Left lung (tissue), 10 donors: ENCODE measurements around the gene TTC31. TPM values are rescaled to one million over a fixed set of nuclear protein-coding genes. Genes with fewer than 3 reads are reported as not detected.

Source experiments
- ATAC-seq: fragments of 200-7000 bp; cut with Tn5 transposase; one replicate; pipeline ENCODE4 v1.9.1; 2020; ENCODE audit warnings: moderate library complexity
- DNase-seq, 4 donors: peaks; one replicate each; pipeline ENCODE4 v3.0.0-alpha.2; 2013 to 2020
- H3K27ac ChIP-seq, 2 donors: fragments of 200-600 bp; sonication (generic) in 1 of 2; one replicate each; pipeline versions ENCODE4 v1.5.0 to v1.8.0; 2020 to 2021
- H3K27me3 ChIP-seq, 2 donors: fragments of 200-600 bp; sonication (generic) in 1 of 2; one replicate each; pipeline versions ENCODE4 v1.5.0 to v1.8.0; 2020 to 2021
- H3K36me3 ChIP-seq, 2 donors: fragments of 200-600 bp; sonication (generic) in 1 of 2; one replicate each; pipeline versions ENCODE4 v1.5.0 to v1.8.0; 2020 to 2021
- H3K4me1 ChIP-seq, 2 donors: fragments of 200-600 bp; one replicate each; pipeline ENCODE4 v1.8.0; 2021
- H3K4me3 ChIP-seq, 2 donors: fragments of 200-600 bp; sonication (generic) in 1 of 2; one replicate each; pipeline versions ENCODE4 v1.5.0 to v1.8.0; 2020 to 2021; ENCODE audit warnings: mild to moderate bottlenecking in 1 of 2
- H3K9me3 ChIP-seq, 2 donors: fragments of 200-600 bp; sonication (generic) in 1 of 2; one replicate each; pipeline versions ENCODE4 v1.5.0 to v1.8.0; 2020 to 2021
- intact Hi-C, 2 donors: fragments of 100-400 bp; cut with DNase I; formaldehyde crosslinking; loops; one replicate each; pipeline versions ENCODE4 v1.11.2 to v1.14.2; 2022
- polyA plus RNA-seq, 6 donors: library from polyadenylated mRNA; unstranded; fragments of 120-200 nt; gene quantifications; one replicate each; pipeline ENCODE4 v1.2.1, GENCODE V29; 2013; ENCODE audit not compliant: insufficient read length in 6 of 6
- total RNA-seq, 2 donors: library from RNA; stranded (reverse); fragmentation: NEBNext Ultra II Directional; extraction: Animal tissue kit (Norgen Biotek cat#: 25700); gene quantifications; one replicate each; pipeline ENCODE4 v1.2.1, GENCODE V29; 2021
- TF ChIP-seq, protein P1 (sequence below), 2 donors: fragments of 200-600 bp; sonication (generic) in 1 of 2; IDR thresholded peaks; one replicate each; pipeline versions ENCODE4 v1.5.0 to v1.8.0; 2021; ENCODE audit warnings: antibody characterized with exemption in 2 of 2
- donor health status: DM: no; HTN: yes; CAD: no.
- donor health status: DM: no; HTN: no; CAD: no.

Gene TTC31
- total and polyA plus RNA-seq, 8 donors = 22.1 to 38.4 (median 33.5) TPM

DNA sequence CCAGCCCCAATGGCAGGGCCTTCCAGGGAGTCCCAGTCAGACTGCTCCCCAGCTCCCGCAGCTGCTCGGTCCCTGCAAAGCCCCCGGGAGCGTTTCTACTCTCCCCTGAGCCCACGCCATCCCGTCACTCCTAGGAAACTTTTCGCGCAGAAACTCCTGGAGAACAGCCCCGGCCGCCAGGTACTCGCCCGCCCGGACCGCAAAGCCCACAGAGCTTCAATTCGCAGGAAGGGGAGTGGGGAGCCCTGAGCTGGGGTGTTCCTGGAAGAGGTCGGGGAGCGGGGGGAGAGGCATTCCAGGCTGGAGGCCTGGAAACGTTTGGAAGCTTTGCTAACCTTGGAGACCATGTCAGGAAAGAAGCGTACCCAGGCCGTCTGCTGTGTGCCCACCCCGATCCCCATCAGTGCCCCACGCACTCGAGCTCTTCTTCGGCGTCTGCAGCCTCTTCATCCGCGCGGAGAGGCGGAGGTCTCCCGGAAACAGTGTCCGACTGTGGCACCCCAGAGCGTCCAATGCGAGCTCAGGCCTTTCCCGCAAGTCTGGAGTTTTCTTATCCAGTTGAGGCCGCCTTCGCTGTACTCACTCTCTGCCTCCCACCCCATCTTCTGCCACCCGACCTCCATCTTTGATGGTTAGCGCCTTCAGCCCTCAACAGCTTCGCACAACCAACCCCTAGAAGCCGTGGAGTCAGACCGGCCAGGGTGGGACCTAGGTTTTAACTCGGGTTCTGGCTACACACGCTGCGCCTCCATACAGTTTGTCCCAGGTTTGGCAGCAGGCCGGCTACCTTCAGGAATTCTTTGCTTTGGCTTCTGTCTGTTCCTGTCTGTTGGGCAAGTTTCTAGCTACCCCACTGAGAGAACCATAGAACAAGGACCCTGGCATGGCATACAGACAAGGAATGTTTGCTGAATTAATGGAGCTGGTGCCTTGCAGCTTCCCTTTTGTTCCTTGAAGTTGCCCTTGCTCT lies 20.9 kb downstream of the TTC31 start:
- H3K27me3 ChIP-seq = peaks cover 18 to 57% of the 10 kb centered on the region in 2 donors
- no peaks in the 10 kb centered on the region for H3K9me3 ChIP-seq
- intact Hi-C loops = no loop called here
- H3K27ac ChIP-seq = peak overlapping the region; percentile 87 to 88
- peak overlapping the region; percentile 54 to 79 for H3K4me3 ChIP-seq
- peaks cover 0 to 18% of the 10 kb centered on the region in 2 donors for H3K36me3 ChIP-seq
- peaks cover 31 to 73% of the 10 kb centered on the region in 2 donors for H3K4me1 ChIP-seq
- TF ChIP-seq, protein P1, sequence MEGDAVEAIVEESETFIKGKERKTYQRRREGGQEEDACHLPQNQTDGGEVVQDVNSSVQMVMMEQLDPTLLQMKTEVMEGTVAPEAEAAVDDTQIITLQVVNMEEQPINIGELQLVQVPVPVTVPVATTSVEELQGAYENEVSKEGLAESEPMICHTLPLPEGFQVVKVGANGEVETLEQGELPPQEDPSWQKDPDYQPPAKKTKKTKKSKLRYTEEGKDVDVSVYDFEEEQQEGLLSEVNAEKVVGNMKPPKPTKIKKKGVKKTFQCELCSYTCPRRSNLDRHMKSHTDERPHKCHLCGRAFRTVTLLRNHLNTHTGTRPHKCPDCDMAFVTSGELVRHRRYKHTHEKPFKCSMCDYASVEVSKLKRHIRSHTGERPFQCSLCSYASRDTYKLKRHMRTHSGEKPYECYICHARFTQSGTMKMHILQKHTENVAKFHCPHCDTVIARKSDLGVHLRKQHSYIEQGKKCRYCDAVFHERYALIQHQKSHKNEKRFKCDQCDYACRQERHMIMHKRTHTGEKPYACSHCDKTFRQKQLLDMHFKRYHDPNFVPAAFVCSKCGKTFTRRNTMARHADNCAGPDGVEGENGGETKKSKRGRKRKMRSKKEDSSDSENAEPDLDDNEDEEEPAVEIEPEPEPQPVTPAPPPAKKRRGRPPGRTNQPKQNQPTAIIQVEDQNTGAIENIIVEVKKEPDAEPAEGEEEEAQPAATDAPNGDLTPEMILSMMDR (IDR thresholded peaks at IDR 0.05) = no peak
- DNase-seq = no peak
- ATAC-seq = no peak

DNA sequence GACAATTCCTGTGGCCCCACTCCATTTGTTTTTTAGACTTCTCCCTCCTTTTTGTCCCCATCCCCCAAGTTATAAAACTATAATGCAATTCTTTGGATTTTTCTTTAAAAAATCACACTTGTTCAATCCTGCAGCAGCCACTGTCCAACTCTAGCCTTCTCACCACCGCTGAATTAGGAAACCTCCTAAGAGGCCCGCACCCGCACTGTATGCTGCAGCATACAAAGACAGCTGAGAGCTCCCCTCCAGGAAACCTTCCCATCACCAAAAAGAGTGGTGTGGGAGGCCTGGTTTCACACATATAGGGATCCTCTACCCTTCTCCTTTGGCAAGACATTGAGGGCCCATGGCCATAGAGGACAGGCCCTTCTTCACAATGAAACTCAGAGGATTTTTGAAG lies 21.7 kb downstream of the TTC31 start:
- TF ChIP-seq, protein P1 (IDR thresholded peaks at IDR 0.05) = no peak
- Histone ChIP-seq H3K36me3 (peaks cover 0 to 18% of the 10 kb centered on the region in 2 donors), H3K9me3 (no peaks in the 10 kb centered on the region), H3K27ac (no peak overlapping the region), H3K4me3 (peak overlapping the region in 1 of 2 donors; percentile 79), H3K4me1 (peaks cover 25 to 65% of the 10 kb centered on the region in 2 donors), H3K27me3 (peaks cover 15 to 57% of the 10 kb centered on the region in 2 donors)
- DNase-seq (no peak), ATAC-seq (no peak)
- intact Hi-C loops = no loop called here

DNA sequence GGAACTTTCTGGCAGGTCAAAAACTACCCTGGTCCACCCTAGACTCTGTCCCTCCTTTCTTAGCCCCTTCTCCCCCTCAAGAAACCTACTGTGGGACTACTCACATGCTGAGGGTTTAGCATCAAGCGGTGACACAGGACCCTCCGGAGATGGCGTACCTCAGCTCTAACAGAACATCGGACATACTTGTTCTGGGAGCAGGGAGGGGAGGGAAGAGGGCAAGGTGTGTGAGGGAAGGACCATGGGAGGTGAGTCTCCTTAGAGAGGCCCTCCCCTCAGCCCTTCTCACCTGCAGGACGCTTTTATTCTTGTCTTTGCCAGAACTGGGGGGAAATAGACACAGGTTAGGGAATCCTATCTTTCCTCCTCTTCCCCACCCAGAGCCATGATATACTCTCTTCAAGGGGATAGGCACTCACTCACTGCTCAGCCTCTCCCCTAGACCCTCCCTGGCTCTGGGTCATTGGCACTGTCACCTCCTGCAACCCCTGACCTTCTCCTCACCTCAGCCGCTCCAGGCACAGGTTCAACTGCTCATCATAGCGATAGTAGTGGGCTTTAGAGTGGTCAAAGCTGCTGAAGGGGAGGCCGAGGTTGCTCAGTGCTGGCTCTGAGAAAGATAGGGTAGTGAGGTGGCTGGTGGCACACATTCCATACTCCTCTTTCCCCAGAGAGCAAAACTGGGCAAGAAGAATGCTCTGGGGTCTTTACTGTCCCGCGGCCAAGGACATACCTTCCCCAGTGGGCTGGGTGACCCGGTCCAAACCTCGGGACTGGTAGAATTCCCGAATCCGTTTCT lies 22.8 kb downstream of the TTC31 start:
- TF ChIP-seq, protein P1 (IDR thresholded peaks at IDR 0.05) = no peak
- ATAC-seq (no peak), DNase-seq (no peak)
- Histone ChIP-seq H3K36me3 (peaks cover 0 to 18% of the 10 kb centered on the region in 2 donors), H3K27ac (peak overlapping the region in 1 of 2 donors; percentile 98), H3K27me3 (peaks cover 19 to 57% of the 10 kb centered on the region in 2 donors), H3K4me1 (peaks cover 24 to 62% of the 10 kb centered on the region in 2 donors), H3K9me3 (no peaks in the 10 kb centered on the region), H3K4me3 (peak overlapping the region in 1 of 2 donors; percentile 79)
- intact Hi-C loops = no loop called here

DNA sequence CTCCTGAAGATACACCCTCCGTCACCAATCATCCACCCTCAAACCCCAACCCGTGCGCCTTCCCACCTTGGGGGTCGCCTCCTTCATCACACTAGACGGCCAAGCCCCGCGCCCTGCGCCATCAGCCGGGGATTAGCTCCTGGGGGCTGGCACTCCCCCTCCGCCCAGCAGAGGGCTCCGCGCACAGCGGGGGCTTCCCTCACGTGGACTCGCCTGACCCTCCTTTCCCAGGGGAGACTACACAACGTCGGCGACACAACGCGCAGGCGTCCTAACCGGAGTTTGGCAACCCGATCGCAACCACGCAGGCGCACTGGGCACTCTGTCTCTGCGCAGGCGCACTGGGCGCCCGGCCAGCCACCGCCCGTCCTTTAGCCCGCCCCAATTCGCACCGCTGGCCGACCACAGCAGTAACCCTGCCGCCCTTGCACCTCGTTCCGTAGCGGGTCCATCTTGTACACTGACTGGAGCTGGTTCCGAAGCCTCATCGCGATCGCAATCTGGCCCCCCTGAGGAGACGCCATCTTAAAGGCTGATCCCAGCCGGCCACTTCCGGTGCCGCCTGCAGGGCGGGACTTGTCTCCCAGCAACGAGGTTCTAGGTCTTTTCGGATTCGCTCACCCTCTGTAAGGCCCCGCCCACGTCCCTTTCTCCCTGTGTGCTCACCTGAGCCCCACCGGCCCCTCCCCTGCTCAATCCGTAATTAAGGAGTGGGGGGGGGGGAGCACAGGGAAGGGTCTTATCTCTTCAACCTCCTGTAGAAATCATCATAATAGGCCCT lies 24.5 kb downstream of the TTC31 start, which contains the start of gene PCGF1:
Gene PCGF1, minus strand, starts transcription at position 551 of the 781 bp plus-strand sequence. Its CDS starts 27 bp downstream, at position 524.
- Histone ChIP-seq H3K27me3 (peaks cover 34 to 57% of the 10 kb centered on the region in 2 donors), H3K27ac (peak within 1 kb of the TSS; percentile 98), H3K4me3 (peak within 1 kb of the TSS; percentile 52 to 79), H3K36me3 (peaks cover 0 to 18% of the 10 kb centered on the region in 2 donors), H3K9me3 (no peaks in the 10 kb centered on the region), H3K4me1 (peaks cover 24 to 52% of the 10 kb centered on the region in 2 donors)
- DNase-seq = peak; percentile 96 to 100 (median 99)
- TF ChIP-seq, protein P1 (IDR thresholded peaks at IDR 0.05) = peak in 1 of 2 donors; percentile 32
- peak; percentile 91 for ATAC-seq
- intact Hi-C loops = no loop called here
